ENCODE data around the gene GLP1R. TPM values are rescaled to one million over a fixed set of nuclear protein-coding genes. Genes with fewer than 3 reads are reported as not detected.

Gene GLP1R
- total RNA-seq, 1 donor from 2014 or later: not detected

DNA sequence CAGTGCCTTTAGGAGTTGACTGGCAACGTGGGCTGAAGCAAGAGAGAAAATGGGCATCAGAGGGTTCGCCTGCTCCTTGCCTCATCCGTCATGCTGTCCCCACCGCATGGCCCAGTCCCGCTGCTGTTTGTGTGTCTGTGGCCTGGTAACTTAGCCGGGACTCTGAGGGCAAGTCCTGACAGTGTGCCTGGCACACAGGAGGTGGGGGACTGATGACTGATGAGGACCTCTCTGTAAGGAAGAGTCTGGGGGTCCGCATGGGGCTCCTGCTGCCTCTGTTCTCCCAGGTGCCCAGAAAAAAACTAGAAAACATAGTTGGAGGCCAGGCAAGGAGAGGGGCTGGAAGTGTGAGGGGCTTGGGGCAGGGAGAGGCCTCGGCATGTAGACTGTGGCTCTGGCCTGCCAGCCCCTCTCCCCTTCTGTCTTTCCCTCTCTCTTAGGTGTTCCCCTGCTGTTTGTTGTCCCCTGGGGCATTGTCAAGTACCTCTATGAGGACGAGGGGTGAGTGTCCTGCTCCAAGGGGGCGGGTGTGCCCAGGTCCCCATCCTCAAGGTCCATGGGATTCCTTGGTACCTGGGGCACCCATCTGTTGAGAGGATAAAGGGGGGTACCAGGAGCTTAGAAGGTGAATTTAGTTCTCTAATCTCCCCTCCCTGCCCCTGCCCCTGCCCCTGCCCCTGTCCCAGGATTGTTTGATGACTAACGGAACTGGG, 29.5 kb downstream of the GLP1R start:
- peak; percentile 51 for DNase-seq (ENCODE audit: low spot score)
- Mint-ChIP-seq H3K4me1 (ENCODE audit: low read depth) (no peaks in the 10 kb centered on the region), H3K9me3 (ENCODE audit: low read depth) (no peaks in the 10 kb centered on the region), H3K27ac (ENCODE audit: unreplicated experiment) (no peak overlapping the region), H3K4me3 (ENCODE audit: unreplicated experiment) (no peak overlapping the region), H3K27me3 (ENCODE audit: low read depth) (peaks cover 25% of the 10 kb centered on the region), H3K36me3 (ENCODE audit: low read depth) (no peaks in the 10 kb centered on the region)
- TF ChIP-seq CTCF (IDR thresholded peaks at IDR 0.05): no peak

DNA sequence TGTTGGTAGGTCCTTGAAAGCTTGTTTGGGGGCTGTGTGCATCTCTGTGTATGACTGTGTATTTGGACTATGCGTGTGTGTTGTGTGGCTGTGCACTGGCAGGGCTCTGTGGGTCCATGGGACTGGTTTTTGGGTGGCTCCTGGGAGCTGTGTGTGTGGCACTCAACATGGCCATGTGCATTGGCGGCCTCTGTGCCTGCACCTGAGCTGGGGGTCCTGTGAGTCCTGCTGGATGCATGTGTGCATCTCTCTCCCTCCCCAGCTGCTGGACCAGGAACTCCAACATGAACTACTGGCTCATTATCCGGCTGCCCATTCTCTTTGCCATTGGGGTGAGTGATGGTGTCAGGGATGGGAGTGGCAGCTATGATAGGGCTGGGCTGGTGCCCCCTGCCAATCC, 30.1 kb downstream of the GLP1R start:
- Mint-ChIP-seq H3K4me3 (ENCODE audit: unreplicated experiment) (no peak overlapping the region), H3K4me1 (ENCODE audit: low read depth) (no peaks in the 10 kb centered on the region), H3K9me3 (ENCODE audit: low read depth) (no peaks in the 10 kb centered on the region), H3K27me3 (ENCODE audit: low read depth) (peaks cover 27% of the 10 kb centered on the region), H3K27ac (ENCODE audit: unreplicated experiment) (no peak overlapping the region), H3K36me3 (ENCODE audit: low read depth) (no peaks in the 10 kb centered on the region)
- DNase-seq (ENCODE audit: low spot score): no peak
- TF ChIP-seq CTCF (IDR thresholded peaks at IDR 0.05): no peak

DNA sequence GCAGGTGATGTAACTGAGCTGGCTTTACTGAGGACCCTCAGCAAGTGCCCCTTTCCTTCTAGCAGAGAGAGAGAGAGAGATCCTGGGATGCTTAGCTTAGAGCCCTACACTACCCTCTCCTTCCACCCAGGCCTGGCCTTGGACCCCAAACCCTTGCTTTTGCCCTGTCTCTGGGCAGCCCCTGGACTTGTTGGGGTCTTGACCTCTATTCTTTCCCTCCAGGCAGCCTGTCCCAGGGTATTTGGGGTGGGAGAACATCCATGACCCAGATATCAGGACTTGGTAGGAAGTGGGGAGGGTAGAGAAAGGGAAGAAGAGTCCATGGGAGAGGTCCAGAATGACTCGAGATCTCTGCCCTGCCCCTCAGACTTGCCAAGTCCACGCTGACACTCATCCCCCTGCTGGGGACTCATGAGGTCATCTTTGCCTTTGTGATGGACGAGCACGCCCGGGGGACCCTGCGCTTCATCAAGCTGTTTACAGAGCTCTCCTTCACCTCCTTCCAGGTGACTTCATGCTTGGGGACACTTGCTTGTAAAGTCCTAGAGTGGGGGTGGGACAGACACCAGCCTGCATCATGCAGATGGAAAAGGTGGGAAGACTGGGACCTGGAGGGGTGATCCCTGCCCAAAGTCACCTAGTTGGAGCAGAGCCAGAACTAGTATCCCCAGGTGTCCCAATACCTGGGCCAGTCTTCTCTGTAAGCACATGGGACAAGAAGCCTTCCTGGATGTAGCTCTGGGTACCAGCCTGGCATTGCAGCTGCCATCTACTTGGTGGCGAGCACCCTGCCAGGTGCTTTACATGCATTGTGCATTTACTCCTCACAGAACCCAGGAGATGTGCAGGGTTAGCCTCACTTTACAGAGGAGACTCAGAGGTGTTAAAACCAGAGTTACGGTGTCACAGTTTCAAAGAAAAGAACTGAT, 30.9 kb downstream of the GLP1R start:
- Mint-ChIP-seq H3K27ac (ENCODE audit: unreplicated experiment) (no peak overlapping the region), H3K9me3 (ENCODE audit: low read depth) (no peaks in the 10 kb centered on the region), H3K36me3 (ENCODE audit: low read depth) (no peaks in the 10 kb centered on the region), H3K4me3 (ENCODE audit: unreplicated experiment) (no peak overlapping the region), H3K4me1 (ENCODE audit: low read depth) (no peaks in the 10 kb centered on the region), H3K27me3 (ENCODE audit: low read depth) (peaks cover 29% of the 10 kb centered on the region)
- DNase-seq (ENCODE audit: low spot score): no peak
- no peak for TF ChIP-seq CTCF (IDR thresholded peaks at IDR 0.05)

- Mint-ChIP-seq H3K9me3 (ENCODE audit: low read depth) (no peaks in the 10 kb centered on the region), H3K4me3 (ENCODE audit: unreplicated experiment) (no peak overlapping the region), H3K27me3 (ENCODE audit: low read depth) (peaks cover 28% of the 10 kb centered on the region), H3K36me3 (ENCODE audit: low read depth) (no peaks in the 10 kb centered on the region), H3K4me1 (ENCODE audit: low read depth) (no peaks in the 10 kb centered on the region), H3K27ac (ENCODE audit: unreplicated experiment) (no peak overlapping the region)
- DNase-seq (ENCODE audit: low spot score): no peak
- no peak for TF ChIP-seq CTCF (IDR thresholded peaks at IDR 0.05)
These were observed 31.8 kb downstream of the GLP1R start for GRCh38 chr6:39080246-39080875.

DNA sequence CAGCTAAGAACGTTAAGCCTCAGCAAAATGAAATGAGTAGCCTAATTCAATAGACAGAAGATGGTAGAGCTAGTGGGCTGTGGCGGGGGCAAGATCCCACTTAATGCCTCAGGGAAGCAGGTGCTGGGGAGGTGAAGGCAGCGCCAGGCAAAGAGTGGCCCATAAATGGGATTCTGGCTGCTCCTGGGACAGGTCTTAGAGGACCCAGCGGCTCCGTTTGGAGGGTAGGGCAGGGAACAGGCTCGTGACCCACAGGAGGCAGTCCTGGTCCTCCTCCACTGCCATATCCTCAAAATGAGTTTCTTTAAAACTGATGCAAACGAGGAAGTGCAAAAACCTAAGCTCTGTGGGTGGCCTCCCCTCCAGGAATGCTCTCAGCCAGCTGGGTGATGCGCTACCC, 33.7 kb downstream of the GLP1R start:
- H3K4me1 Mint-ChIP-seq (ENCODE audit: low read depth): no peaks in the 10 kb centered on the region
- H3K27me3 Mint-ChIP-seq (ENCODE audit: low read depth): peaks cover 39% of the 10 kb centered on the region
- no peaks in the 10 kb centered on the region for H3K36me3 Mint-ChIP-seq (ENCODE audit: low read depth)
- H3K27ac Mint-ChIP-seq (ENCODE audit: unreplicated experiment): no peak overlapping the region
- TF ChIP-seq CTCF (IDR thresholded peaks at IDR 0.05): no peak
- H3K4me3 Mint-ChIP-seq (ENCODE audit: unreplicated experiment): no peak overlapping the region
- DNase-seq (ENCODE audit: low spot score): no peak
- H3K9me3 Mint-ChIP-seq (ENCODE audit: low read depth): no peaks in the 10 kb centered on the region

Data from chondrocyte (in vitro differentiated cells).